OCI-LY3 (cell line): ENCODE results near the gene GPR84.

Experiments used
- H2AFZ ChIP-seq: fragments of 200-600, 300-600 bp; shearing (Covaris generic); 2 replicates; pipeline ENCODE4 v1.6.0; 2014; ENCODE audit warnings: antibody characterized with exemption, low read depth, low read length
- H3K27ac ChIP-seq: fragments of 200-600, 300-600 bp; sonication (generic); 2 replicates; pipeline ENCODE4 v1.5.1; 2014; ENCODE audit warnings: mild to moderate bottlenecking, low read length, moderate library complexity, mixed read lengths
- H3K27me3 ChIP-seq: fragments of 200-600, 300-600 bp; sonication (generic); 2 replicates; pipeline ENCODE4 v1.6.1; 2014; ENCODE audit warnings: low read depth, low read length, mixed read lengths
- H3K36me3 ChIP-seq: fragments of 200-600, 300-600 bp; sonication (generic); replicated peaks from 2 replicates; pipeline ENCODE3; 2014; ENCODE audit warnings: low read depth, low read length, mixed read lengths
- H3K4me1 ChIP-seq: fragments of 300-600, 200-600 bp; sonication (generic); 2 replicates; pipeline ENCODE4 v1.6.1; 2014; ENCODE audit warnings: low read length, mixed read lengths
- H3K4me2 ChIP-seq: fragments of 200-600, 300-600 bp; sonication (generic); 2 replicates; pipeline ENCODE4 v1.6.1; 2014; ENCODE audit warnings: low read length, mixed read lengths
- H3K4me3 ChIP-seq: fragments of 300-600, 200-600 bp; sonication (generic); 2 replicates; pipeline ENCODE4 v1.5.1; 2014; ENCODE audit warnings: antibody characterized with exemption, mild to moderate bottlenecking, low read length, moderate library complexity
- H3K79me2 ChIP-seq: fragments of 300-600, 200-600 bp; shearing (Covaris generic); 2 replicates; pipeline ENCODE4 v1.6.1; 2014; ENCODE audit warnings: mild to moderate bottlenecking, low read length, mixed read lengths
- H3K9ac ChIP-seq: fragments of 300-600, 200-600 bp; shearing (Covaris generic); 2 replicates; pipeline ENCODE4 v1.6.0; 2014; ENCODE audit warnings: mild to moderate bottlenecking, low read length, moderate library complexity
- H3K9me3 ChIP-seq: fragments of 200-600, 300-600 bp; shearing (Covaris generic); 2 replicates; pipeline ENCODE4 v1.6.1; 2014; ENCODE audit warnings: low read length, mixed read lengths; ENCODE audit not compliant: insufficient read depth
- H4K20me1 ChIP-seq: fragments of 200-600, 300-600 bp; sonication (generic); 2 replicates; pipeline ENCODE4 v1.6.1; 2016; ENCODE audit warnings: low read length, mixed read lengths; ENCODE audit not compliant: insufficient read depth
- CTCF ChIP-seq: fragments of 200-600, 300-600 bp; sonication (generic); IDR thresholded peaks from 2 replicates; pipeline ENCODE4 v1.5.1; 2014; ENCODE audit warnings: antibody characterized with exemption, low read length, low read depth
- EZH2phosphoT487 ChIP-seq: fragments of 200-600 bp; shearing (Covaris generic); IDR thresholded peaks from 2 replicates; pipeline ENCODE4 v1.6.1; 2018; ENCODE audit warnings: antibody characterized with exemption, mixed run types, low read depth

The GPR84 gene

GRCh38 chr12:54364413-54364812, at the start of gene GPR84:
Gene GPR84 (minus strand): TSS chr12:54364486. CDS start chr12:54363851, 635 bp downstream.
- Histone ChIP-seq H3K9ac (peak within 1 kb of the TSS; percentile 4; the same call in 1 of the 2 replicates), H3K4me2 (peak within 1 kb of the TSS; percentile 71), H2AFZ (peak within 1 kb of the TSS; percentile 63; the same call in 1 of the 2 replicates), H4K20me1 (no peaks in the 10 kb centered on the region), H3K4me3 (peak within 1 kb of the TSS; percentile 48), H3K27ac (peak within 1 kb of the TSS; percentile 41), H3K4me1 (peaks cover 45% of the 10 kb centered on the region), H3K79me2 (no peaks in the 10 kb centered on the region), H3K27me3 (no peaks in the 10 kb centered on the region), H3K9me3 (no peaks in the 10 kb centered on the region), H3K36me3 (no peaks in the 10 kb centered on the region)
- TF ChIP-seq EZH2phosphoT487 (no peak), CTCF (no peak)

GRCh38 chr12:54413284-54414190, 49.3 kb upstream of the GPR84 start:
- Histone ChIP-seq H3K79me2 (no peaks in the 10 kb centered on the region), H3K4me2 (peak overlapping the region; percentile 69), H3K9ac (peak overlapping the region; percentile 22; the same call in 1 of the 2 replicates), H4K20me1 (no peaks in the 10 kb centered on the region), H3K36me3 (no peaks in the 10 kb centered on the region), H3K4me1 (peaks cover 13% of the 10 kb centered on the region), H3K4me3 (peak overlapping the region; percentile 41), H3K9me3 (no peaks in the 10 kb centered on the region), H3K27me3 (no peaks in the 10 kb centered on the region), H3K27ac (no peak overlapping the region), H2AFZ (peak overlapping the region; percentile 94)
- TF ChIP-seq CTCF (no peak), EZH2phosphoT487 (no peak)

- no peaks in the 10 kb centered on the region for H4K20me1 ChIP-seq
These were observed 48.5 kb upstream of the GPR84 start for GRCh38 chr12:54412786-54413185.

More at GRCh38 chr12:54412786-54413185, 48.5 kb upstream of the GPR84 start:
- Histone ChIP-seq H3K9ac (no peak overlapping the region; the same call in 1 of the 2 replicates), H3K4me2 (peak overlapping the region; percentile 69), H3K36me3 (no peaks in the 10 kb centered on the region), H3K27me3 (no peaks in the 10 kb centered on the region), H3K4me3 (peak overlapping the region; percentile 41), H3K4me1 (peaks cover 13% of the 10 kb centered on the region), H2AFZ (peak overlapping the region; percentile 94), H3K9me3 (no peaks in the 10 kb centered on the region), H3K79me2 (no peaks in the 10 kb centered on the region), H3K27ac (no peak overlapping the region)
- TF ChIP-seq EZH2phosphoT487: no peak
- TF ChIP-seq CTCF: no peak
